Measurements from ENCODE around the gene HOXD13.

Gene HOXD13

DNA sequence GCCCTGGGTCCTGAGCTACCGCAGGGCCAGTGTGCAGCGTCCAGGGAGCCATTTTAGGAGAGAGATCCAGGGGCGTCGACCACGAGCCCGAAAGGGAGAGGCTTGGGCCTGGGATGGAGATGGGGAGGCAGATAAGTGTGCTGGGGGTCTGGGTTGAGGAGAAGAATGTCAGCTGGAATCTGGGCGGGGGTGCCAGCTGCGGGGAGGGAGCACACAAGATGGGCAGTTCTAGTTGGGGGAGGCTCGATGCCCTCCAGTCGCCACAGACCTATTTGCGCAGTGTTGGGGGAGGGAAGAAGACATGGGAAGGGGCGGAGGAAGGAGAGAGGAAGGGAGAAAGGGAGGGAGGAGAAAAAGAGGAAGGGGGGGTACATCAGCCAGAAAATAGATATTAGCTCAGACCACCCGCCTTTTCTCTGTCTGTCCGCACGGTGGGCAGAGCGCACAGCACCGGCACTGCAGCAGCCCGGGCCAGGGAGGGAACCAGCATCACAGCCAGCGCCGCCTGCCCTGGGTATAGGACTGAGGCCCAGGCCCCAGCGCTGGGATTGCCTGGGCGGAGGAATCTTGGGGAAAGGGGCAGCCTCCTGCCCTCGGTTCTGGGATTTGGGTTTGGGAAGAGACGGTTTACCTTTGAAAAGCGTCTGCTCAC lies 12.7 kb downstream of the HOXD13 start:
- DNase-seq (ENCODE audit: insufficient read length, low spot score): no peak
- no peak for FAIRE-seq
- TF ChIP-seq, protein P1, sequence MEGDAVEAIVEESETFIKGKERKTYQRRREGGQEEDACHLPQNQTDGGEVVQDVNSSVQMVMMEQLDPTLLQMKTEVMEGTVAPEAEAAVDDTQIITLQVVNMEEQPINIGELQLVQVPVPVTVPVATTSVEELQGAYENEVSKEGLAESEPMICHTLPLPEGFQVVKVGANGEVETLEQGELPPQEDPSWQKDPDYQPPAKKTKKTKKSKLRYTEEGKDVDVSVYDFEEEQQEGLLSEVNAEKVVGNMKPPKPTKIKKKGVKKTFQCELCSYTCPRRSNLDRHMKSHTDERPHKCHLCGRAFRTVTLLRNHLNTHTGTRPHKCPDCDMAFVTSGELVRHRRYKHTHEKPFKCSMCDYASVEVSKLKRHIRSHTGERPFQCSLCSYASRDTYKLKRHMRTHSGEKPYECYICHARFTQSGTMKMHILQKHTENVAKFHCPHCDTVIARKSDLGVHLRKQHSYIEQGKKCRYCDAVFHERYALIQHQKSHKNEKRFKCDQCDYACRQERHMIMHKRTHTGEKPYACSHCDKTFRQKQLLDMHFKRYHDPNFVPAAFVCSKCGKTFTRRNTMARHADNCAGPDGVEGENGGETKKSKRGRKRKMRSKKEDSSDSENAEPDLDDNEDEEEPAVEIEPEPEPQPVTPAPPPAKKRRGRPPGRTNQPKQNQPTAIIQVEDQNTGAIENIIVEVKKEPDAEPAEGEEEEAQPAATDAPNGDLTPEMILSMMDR (IDR thresholded peaks at IDR 0.05; ENCODE audit: insufficient read depth, missing control alignments): no peak

- DNase-seq (ENCODE audit: insufficient read length, low spot score) (no peak), FAIRE-seq (no peak)
- TF ChIP-seq, protein P1 (IDR thresholded peaks at IDR 0.05; ENCODE audit: insufficient read depth, missing control alignments): no peak
These were observed 13.4 kb downstream of the HOXD13 start for GRCh38 chr2:176105730-176106580.

DNA sequence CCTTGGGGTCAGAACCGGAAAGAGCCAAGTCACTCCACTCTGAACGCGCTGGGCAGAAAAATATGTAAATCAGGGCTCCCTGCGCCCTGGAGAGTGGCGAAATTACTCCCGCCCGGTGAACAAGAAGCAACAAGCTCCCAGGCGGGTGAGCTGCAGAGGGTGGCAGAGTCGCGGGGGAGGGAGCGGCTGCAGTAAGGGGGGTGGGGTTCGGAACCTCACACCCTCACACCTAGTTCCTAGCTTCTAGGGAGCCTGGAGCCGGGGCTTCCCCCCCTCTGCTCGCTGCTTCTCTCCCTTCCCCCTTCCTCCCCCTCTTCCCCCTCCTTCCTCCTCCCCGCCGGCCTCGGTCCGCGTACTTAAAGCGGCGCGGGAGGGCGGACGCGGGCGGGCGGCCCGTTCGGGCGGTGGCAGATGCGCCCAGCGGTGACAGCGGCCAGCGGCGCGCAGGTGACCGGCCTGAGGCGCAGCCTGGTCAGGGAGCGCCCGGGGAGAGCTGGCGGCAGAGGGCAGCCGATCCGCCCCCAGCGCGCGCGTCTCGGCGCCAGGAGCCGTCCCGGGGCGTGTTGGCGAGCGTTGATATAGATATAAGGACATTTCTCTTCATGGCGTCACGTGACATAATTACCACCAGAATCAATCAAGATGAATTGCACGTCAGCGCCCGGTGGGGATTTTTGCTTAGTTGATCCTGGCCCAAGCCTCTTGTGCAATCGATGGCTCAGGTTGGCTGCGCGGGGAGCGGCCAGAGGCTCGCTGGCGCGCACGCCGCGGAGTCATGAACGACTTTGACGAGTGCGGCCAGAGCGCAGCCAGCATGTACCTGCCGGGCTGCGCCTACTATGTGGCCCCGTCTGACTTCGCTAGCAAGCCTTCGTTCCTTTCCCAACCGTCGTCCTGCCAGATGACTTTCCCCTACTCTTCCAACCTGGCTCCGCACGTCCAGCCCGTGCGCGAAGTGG lies 14.3 kb downstream of the HOXD13 start, which contains the start of gene HOXD11:
HOXD11 (plus strand) TSS at position 700 of the 959 bp plus-strand sequence; CDS start at position 776, 76 bp downstream.
- TF ChIP-seq, protein P1 (IDR thresholded peaks at IDR 0.05; ENCODE audit: insufficient read depth, missing control alignments): no peak
- FAIRE-seq: no peak
- no peak for DNase-seq (ENCODE audit: insufficient read length, low spot score)

- TF ChIP-seq, protein P1 (IDR thresholded peaks at IDR 0.05; ENCODE audit: insufficient read depth, missing control alignments): no peak
- FAIRE-seq: no peak
- no peak for DNase-seq (ENCODE audit: insufficient read length, low spot score)
These were observed 15.2 kb downstream of the HOXD13 start for GRCh38 chr2:176107731-176108181.

GRCh38 chr2:176109192-176109901 lies 16.8 kb downstream of the HOXD13 start:
- TF ChIP-seq, protein P1 (IDR thresholded peaks at IDR 0.05; ENCODE audit: insufficient read depth, missing control alignments): no peak
- no peak for DNase-seq (ENCODE audit: insufficient read length, low spot score)
- no peak for FAIRE-seq

DNA sequence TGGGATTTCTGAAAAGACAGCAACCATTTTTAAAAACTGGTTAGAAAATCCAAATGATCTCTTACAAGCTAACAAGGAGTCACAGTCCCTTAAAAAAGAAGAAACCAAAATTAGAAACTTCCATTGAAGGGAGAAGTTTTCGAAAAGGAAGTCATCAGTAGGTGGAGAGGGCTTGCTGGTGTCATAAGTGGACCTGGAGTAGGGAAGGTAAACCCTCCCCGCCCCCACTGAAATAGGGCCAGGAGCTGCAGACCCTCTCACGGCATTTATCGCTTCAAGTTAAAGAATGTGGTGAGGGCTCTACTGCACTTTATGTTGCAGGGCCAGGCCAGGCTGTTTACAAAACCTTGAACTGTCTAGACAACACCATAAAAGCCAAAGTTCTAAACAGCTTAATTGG lies 17.4 kb downstream of the HOXD13 start:
- TF ChIP-seq, protein P1 (IDR thresholded peaks at IDR 0.05; ENCODE audit: insufficient read depth, missing control alignments): no peak
- FAIRE-seq (no peak), DNase-seq (ENCODE audit: insufficient read length, low spot score) (no peak)
